Parathyroid adenoma (tissue), 2 donors: ENCODE results near the gene LDHAL6A.

ENCODE experiments used
- H2AFZ ChIP-seq: fragments of 300-600 bp; sonication (generic); one replicate; pipeline ENCODE4 v1.7.0; 2017; ENCODE audit warnings: antibody characterized with exemption, mild to moderate bottlenecking
- H3K27ac ChIP-seq: fragments of 300-600 bp; sonication (generic); one replicate; pipeline ENCODE4 v1.7.0; 2017
- H3K27me3 ChIP-seq: fragments of 300-600 bp; sonication (generic); one replicate; pipeline ENCODE4 v1.7.0; 2017; ENCODE audit warnings: low read length; ENCODE audit not compliant: control insufficient read depth, insufficient read depth
- H3K36me3 ChIP-seq: fragments of 300-600 bp; sonication (generic); one replicate; pipeline ENCODE4 v1.7.0; 2017; ENCODE audit warnings: low read length; ENCODE audit not compliant: control insufficient read depth, insufficient read depth
- H3K4me1 ChIP-seq: fragments of 300-600 bp; sonication (generic); one replicate; pipeline ENCODE4 v1.7.0; 2017; ENCODE audit warnings: control low read depth
- H3K4me2 ChIP-seq: fragments of 300-600 bp; sonication (generic); one replicate; pipeline ENCODE4 v1.7.0; 2017; ENCODE audit warnings: low read length
- H3K4me3 ChIP-seq: fragments of 300-600 bp; sonication (generic); one replicate; pipeline ENCODE4 v1.7.0; 2017; ENCODE audit warnings: low read depth, low read length
- H3K79me2 ChIP-seq: fragments of 300-600 bp; sonication (generic); one replicate; pipeline ENCODE4 v1.7.0; 2017; ENCODE audit warnings: control low read depth
- H3K9ac ChIP-seq: fragments of 300-600 bp; sonication (generic); one replicate; pipeline ENCODE4 v1.7.0; 2017; ENCODE audit warnings: mild to moderate bottlenecking
- H3K9me3 ChIP-seq: fragments of 300-600 bp; sonication (generic); one replicate; pipeline ENCODE4 v1.7.0; 2017; ENCODE audit warnings: low read length; ENCODE audit not compliant: control insufficient read depth
- CTCF ChIP-seq: fragments of 300-600 bp; sonication (generic); IDR thresholded peaks from one replicate; pipeline ENCODE4 v1.7.0; 2017; ENCODE audit warnings: antibody characterized with exemption, mild to moderate bottlenecking
- donor health status: primary hyperparathyroidism.

The LDHAL6A gene

GRCh38 chr11:18491924-18492323 is 36.3 kb downstream of the LDHAL6A start:
- Histone ChIP-seq H3K9ac (no peak overlapping the region), H3K79me2 (no peaks in the 10 kb centered on the region), H3K9me3 (no peaks in the 10 kb centered on the region), H3K27me3 (no peaks in the 10 kb centered on the region), H3K4me2 (no peak overlapping the region), H3K36me3 (no peaks in the 10 kb centered on the region), H3K27ac (no peak overlapping the region), H3K4me1 (no peaks in the 10 kb centered on the region), H3K4me3 (no peak overlapping the region), H2AFZ (no peak overlapping the region)
- TF ChIP-seq CTCF, result no peak

- Histone ChIP-seq H3K4me3 (no peak overlapping the region), H3K27me3 (no peaks in the 10 kb centered on the region), H3K36me3 (no peaks in the 10 kb centered on the region), H3K4me2 (no peak overlapping the region), H3K9me3 (no peaks in the 10 kb centered on the region), H2AFZ (no peak overlapping the region), H3K4me1 (no peaks in the 10 kb centered on the region), H3K79me2 (no peaks in the 10 kb centered on the region), H3K27ac (no peak overlapping the region), H3K9ac (no peak overlapping the region)
- no peak for TF ChIP-seq CTCF
These were observed 37.2 kb downstream of the LDHAL6A start for GRCh38 chr11:18492888-18493287.

GRCh38 chr11:18493310-18493709 is 37.7 kb downstream of the LDHAL6A start:
- H3K4me1 ChIP-seq, result no peaks in the 10 kb centered on the region
- TF ChIP-seq CTCF, result no peak
- H3K27me3 ChIP-seq, result no peaks in the 10 kb centered on the region
- no peak overlapping the region for H3K4me2 ChIP-seq
- no peak overlapping the region for H3K27ac ChIP-seq
- no peaks in the 10 kb centered on the region for H3K79me2 ChIP-seq
- no peaks in the 10 kb centered on the region for H3K36me3 ChIP-seq
- no peak overlapping the region for H3K4me3 ChIP-seq
- H3K9me3 ChIP-seq, result no peaks in the 10 kb centered on the region
- no peak overlapping the region for H3K9ac ChIP-seq
- H2AFZ ChIP-seq, result no peak overlapping the region

GRCh38 chr11:18495271-18495670 is 39.6 kb downstream of the LDHAL6A start:
- no peak overlapping the region for H3K4me3 ChIP-seq
- H3K9me3 ChIP-seq, result no peaks in the 10 kb centered on the region
- no peaks in the 10 kb centered on the region for H3K36me3 ChIP-seq
- no peak overlapping the region for H3K9ac ChIP-seq
- TF ChIP-seq CTCF, result no peak
- H3K4me1 ChIP-seq, result no peaks in the 10 kb centered on the region
- H3K4me2 ChIP-seq, result no peak overlapping the region
- no peaks in the 10 kb centered on the region for H3K79me2 ChIP-seq
- H3K27ac ChIP-seq, result no peak overlapping the region
- H2AFZ ChIP-seq, result no peak overlapping the region
- H3K27me3 ChIP-seq, result no peaks in the 10 kb centered on the region

- H3K36me3 ChIP-seq, result no peaks in the 10 kb centered on the region
- no peak overlapping the region for H3K4me3 ChIP-seq
- TF ChIP-seq CTCF, result no peak
- H3K4me1 ChIP-seq, result no peaks in the 10 kb centered on the region
- no peak overlapping the region for H3K4me2 ChIP-seq
- H3K27ac ChIP-seq, result no peak overlapping the region
- H2AFZ ChIP-seq, result no peak overlapping the region
- no peaks in the 10 kb centered on the region for H3K27me3 ChIP-seq
- no peaks in the 10 kb centered on the region for H3K9me3 ChIP-seq
- no peaks in the 10 kb centered on the region for H3K79me2 ChIP-seq
- H3K9ac ChIP-seq, result no peak overlapping the region
These were observed 40.0 kb downstream of the LDHAL6A start for GRCh38 chr11:18495703-18496102.
